NCI-H1436 treated with DMSO at 0.1 percent for 48 hours (cell line): ENCODE measurements around the gene CRACR2A.

Experiments used
- DNase-seq: peaks from one replicate; lab custom pipeline; 2025; lab: John Stamatoyannopoulos, UW

Gene CRACR2A

DNA sequence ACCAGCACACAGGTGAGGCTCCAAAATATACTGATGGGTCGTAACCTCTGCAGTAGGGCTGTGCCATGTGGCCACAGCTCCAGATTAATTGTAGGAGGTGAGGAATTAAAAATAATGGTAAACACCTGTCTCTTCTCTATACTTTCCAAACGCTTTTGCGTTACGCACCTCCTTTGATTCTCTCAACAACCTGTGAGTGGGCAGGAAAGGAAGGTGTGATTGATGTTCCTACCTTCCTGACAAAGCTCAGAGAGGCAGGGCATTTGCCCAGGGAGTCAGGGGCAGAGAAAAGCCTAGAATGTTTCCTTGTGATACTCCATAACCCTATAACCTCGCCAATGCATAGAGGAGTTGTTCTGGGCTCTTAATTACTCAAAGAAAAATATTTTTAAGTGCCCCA is 137.0 kb downstream of the CRACR2A start:
- no peak for DNase-seq

- no peak for DNase-seq
Measured at GRCh38 chr12:3614806-3615466, 138.0 kb downstream of the CRACR2A start.

DNA sequence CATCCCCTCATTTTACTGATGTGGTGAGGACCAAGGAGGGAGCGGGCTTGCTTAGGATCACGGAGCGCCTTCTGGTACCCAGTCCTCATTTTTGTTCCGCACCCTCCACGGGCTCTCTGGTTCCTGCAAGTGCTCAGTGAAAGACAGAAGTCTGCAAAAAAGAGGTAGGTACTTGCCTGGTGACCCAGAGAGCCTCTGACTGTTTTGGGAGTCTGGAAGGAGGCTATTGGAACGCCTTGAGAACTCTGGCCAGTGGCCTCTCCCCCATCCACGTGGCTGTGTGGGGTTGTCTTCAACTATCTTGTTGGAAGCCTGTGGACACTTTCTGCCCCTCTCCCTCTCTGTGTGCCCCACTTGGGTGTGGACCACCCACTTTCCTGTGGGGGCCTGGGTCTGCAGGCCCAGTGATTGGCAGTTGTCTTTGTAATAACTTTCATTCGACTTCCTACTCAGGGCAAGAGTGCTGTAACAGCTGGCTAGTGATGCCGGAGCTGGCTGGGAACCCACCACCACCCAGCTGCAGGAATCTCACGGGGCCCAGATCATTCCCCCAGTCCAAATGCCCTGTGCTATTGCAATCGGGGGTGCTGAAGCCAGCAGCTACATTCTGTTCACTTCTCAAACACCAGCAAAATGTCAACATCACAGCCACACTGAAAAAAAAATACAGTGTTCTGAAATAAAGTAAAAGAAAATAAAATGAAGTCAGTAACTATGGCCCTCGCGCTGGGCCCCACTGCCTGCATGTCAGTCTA is 139.1 kb downstream of the CRACR2A start:
- DNase-seq = no peak

DNA sequence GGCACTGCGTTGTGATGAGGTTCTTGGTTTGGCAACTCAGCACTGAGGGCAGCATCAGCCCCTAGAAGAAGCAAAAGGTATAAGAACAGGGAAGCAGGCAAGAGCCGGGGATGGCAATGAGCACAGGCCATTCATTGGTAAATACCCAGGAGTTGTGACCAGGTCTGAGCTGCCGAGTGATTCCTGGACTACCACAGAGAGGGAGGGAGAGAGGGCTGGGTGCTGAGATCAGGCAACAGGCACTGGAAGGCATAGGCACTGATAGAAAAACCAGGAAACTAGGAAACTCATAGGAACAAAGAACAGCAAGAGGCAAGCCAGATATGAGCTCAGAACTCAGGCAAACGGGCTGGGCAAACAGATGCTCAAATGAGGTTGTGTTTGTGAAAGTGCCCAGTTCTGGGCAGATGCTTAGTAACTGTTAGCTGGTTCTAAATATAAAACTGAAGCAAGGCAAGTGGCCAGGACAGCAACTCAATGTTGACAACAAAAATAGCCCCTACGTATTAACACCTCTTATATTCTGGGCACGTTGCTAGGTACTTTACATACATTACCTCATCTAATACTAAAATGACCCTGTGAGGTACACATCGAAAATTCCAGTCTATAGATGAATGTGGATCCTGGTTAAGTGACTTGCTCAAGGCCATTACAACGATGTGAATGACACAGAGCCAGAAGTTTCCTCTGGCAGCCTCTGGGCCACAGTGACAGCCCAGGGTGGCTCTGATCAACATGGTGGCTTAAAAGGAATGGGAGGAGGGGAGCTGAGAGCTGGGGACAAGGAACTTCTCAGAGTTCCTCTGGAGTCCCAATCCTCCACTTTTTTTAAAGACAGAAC is 140.8 kb downstream of the CRACR2A start:
- no peak for DNase-seq

GRCh38 chr12:3607821-3608220 is 145.1 kb downstream of the CRACR2A start:
- no peak for DNase-seq

GRCh38 chr12:3607039-3607720 is 145.7 kb downstream of the CRACR2A start:
- DNase-seq = no peak

GRCh38 chr12:3606128-3606527 is 146.8 kb downstream of the CRACR2A start:
- DNase-seq = no peak

GRCh38 chr12:3605692-3606091 is 147.2 kb downstream of the CRACR2A start:
- no peak for DNase-seq

DNA sequence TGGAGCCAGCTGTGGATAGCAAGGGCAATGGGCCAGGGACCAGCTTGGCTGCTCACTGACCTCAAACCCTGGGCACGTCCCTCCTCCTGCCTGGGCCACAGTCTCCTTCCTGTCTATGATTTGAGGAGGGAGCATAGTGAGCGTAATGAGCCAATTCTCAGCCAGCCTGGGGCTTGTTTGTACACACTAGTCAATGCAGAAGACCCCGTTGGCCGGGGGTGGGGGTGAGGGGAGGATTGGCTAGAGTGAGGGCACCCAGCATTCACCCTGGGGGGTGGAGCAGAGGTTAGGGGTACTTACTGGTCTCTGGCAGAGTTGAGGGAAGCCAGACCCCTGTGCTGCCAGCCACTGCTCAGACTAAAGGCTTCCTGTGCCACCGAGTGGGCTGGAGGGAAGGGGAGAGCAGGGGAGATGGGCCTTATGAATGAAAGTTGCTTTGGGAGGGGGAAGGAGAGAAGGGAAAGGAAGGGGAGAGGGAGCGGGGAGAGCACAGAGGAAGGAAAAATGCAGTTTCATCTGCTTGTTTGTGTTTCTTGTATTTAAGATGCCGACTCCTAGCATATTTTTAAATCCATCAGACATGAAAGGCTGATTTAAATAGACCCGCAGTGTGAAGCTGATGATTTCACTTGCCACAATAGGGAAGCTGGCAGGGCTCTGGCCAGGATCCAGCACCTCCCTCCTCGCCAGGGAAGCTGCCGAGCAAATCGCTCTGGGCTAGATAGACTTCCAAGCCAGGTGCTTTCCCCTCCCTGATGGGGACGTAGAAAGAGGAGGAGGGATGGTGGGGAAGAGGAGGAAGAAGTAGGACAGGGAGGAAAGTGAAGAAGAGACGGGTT is 147.9 kb downstream of the CRACR2A start:
- DNase-seq = no peak

GRCh38 chr12:3604286-3604685 is 148.6 kb downstream of the CRACR2A start:
- DNase-seq = no peak

- no peak for DNase-seq
Measured at GRCh38 chr12:3603576-3603975, 149.3 kb downstream of the CRACR2A start.

DNA sequence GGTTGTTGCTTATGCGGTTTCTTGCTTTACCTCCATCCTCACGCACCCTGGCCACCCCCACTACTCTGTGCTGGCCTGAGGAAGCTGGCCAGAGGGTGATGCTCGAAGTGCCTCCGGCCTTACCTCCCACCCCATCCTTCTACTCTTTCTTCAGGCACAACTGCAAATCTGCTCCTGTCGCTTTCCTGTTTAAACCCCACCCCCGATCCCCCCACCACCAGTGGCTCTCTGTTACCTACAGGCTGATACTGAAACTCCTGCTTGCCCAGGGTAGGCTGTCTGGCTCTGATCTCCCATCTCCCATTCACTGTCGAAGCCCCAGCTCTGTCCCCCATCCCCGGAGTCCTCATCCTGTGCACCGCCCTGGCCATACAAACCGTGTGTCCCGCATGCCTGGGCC is 150.4 kb downstream of the CRACR2A start:
- no peak for DNase-seq

DNA sequence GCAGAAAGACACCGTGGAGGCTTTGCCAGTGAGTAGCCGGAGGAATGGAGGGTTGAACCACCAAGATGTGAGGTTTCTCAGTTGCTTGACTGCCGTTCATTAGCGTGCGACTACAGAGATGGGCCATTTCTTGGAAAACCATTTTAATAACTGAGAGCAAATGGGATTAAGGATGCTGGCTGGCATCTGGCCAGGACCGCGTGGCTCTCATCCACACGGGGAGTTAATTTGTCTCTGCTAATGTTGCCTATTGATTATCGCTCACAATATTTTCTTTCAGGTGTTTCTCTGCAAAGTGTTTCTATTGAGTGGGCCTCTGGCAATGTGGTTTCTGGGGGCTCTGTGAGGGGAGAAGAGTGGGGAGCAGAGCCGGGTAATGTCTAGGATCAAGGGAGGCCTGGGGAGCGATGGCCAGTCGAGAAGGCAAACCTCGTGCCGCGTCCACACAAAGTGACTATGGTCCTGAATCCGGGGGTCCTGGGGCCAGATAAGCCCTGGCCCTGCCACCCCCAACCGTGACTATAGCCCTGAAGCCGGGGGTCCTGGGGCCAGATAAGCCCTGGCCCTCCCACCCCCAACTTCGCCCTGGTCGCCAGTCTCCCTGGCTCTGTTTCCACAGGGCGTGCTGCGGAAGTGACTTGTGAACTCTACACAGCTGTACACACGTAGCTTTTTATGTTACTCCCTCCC is 151.3 kb downstream of the CRACR2A start:
- no peak for DNase-seq

GRCh38 chr12:3600951-3601350 is 152.0 kb downstream of the CRACR2A start:
- no peak for DNase-seq

DNA sequence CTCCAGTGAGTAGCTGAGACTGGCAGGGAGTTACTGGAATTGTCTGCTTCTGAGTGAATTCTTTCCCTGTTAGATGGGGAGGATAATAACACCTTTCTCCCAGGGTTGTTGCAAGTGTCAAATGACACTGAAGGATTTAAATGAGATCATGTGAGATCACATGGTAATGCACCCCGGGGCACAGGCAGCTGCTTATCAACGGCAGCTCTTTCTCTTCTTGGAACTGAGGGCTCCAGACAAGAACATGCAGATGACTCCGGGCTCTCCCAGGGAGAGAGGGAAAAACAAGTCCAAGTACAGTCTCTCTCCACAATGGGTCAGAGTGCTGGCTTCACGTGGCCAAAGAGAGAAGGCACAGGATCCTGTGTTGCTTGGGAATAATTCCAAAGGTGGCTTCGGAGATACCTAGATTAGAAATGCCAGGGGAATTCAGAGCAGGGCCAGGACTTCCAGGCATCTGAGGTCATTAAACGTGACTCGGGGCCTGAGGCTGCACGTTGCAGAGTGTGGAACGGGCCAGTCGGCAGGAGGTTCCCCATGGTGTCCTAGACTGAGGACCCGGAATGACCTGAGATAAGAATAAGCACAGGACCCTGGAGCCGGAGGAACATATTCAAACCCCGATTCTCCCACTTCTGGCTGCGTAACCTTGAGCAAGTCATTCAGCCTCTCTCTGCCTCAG is 152.7 kb downstream of the CRACR2A start:
- no peak for DNase-seq

DNA sequence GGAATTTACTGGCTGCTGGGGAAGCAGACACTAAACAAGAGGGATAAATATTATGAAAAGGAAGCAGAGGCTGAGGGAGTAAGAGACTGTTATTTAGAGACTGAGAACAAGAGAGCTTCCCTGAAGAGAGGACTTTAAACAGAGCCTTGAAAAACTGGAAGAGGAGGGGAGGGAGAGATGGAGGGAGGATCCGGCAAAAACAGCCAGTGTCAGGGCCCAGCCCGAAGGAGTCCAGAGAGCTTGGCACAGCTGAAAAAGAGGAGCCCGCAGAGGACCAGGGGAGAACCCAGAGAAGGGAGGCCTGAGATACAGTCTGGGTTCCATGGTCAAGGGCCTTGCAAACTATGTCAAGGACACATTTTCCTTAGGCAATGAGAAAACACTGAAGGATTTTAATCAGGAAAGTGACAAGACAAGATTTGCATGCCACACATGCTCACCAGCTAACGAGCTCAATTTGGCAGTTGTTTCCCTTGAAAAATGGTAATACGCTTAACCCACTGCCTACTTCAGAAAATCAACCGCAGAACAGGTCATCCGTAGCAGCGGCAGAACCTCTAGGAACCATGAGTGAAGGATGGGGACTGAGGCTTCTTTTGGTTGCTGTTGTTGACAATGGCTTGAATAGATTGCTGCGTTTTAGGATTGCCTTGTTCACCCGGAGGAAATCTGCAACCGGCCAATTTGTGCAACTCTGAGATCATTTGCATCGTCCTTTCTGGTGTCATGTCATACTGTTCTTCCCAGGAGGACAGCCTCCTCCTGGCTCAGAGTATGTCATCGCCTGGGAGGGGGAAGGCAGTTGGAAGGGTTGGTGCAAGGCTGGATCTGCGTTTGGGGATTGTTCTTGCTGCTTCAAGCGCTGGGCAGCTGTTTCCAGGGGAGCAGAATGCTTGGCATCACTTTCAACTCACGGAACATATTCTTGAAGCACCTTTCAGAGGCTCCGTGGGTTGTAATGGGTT is 153.7 kb downstream of the CRACR2A start:
- DNase-seq = no peak

- DNase-seq = no peak
Measured at GRCh38 chr12:3597526-3598210, 155.2 kb downstream of the CRACR2A start.

- DNase-seq = no peak
Measured at GRCh38 chr12:3596703-3597415, 156.1 kb downstream of the CRACR2A start.
